HuH-7 (cell line): ENCODE results near the gene DSG2.
"Not testable (repeated sequence)": the region's sequence is repeated elsewhere in the genome, so short reads cannot be mapped to it uniquely, and the experiment has no call there.

Experiments used
- DNase-seq: peaks from one replicate; pipeline ENCODE4 v3.0.0; 2011; ENCODE audit warnings: low spot score

DSG2 gene

DNA sequence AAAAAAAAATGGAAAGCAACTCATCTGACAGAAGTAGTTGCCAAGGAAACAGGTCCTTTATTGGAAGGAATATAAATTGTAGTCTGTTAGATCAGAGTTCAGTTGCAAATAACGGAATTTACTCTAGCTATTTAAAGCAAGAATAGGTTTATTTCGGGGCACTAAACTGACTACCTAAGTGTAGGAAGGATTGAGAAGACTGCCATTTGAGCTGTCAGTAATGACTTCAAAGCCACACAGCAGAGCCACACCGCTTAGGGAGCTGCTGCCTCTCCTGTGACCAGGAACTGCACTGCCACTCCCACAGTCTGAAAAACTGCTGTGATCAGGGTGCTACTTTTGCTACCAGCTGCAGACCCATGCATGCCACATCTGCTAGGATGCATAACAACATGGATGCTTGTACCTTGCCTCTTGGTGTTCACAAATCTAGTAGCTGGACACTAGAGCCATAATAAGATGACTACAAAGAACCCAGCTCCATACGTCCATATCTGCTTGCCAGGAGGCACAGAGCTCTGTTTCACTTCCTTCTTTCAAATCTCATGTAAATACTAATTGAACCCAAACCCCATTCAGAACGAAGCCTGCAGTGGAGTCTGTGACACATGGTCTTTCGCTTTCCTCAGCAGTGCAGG is 2.2 kb downstream of the DSG2 start:
- no peak for DNase-seq

DNA sequence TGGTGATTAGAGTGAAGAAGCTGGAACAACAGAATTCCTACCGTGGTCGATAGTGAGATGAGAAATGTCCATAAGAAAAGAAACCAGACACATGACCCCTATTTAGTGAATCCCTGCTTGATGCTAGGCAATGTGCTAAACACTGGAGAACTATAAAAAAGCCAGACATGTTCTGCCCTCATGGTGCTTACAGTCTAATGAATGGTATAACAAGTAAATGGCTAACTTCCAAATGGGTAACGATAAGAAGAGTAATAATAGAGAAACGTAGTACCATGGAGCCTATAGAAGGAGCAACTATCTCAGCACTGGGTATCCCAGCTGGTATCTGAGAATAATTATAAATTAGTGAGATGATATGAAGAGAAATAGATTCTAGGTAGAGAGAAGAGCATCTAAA is 5.0 kb downstream of the DSG2 start:
- DNase-seq = no peak

DNA sequence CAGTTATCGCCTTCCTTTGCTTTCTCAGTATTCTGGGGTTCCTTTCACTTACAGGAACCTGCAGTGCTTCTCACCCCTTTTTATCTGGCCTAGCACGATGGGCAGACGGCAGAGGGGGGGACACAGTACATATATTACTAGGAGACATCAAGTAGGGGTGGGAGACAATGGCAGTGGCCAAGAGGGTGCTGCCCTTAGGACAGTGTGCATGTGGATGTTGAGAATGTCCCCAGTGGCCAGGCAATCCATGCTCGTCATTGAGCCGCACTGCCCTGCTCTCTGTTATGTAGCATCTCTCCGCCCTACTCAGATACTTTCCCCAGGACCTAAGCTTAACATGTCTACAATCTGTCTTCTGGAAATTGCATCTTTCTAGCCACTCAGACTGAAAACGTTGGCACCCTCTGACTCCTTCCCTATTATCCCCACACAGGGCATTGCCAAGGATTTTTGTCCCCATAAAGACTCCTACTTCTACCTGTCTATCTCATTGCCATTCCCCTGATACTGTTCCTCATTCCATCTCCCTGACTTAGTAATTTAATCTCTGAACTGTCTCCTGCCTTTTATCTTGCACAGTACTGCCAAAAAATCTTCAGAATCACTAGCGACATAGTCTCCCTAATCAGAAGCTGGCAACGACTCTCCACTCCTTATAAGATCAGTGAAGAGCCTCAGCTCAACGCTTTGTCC is 6.6 kb downstream of the DSG2 start:
- DNase-seq = no peak

DNA sequence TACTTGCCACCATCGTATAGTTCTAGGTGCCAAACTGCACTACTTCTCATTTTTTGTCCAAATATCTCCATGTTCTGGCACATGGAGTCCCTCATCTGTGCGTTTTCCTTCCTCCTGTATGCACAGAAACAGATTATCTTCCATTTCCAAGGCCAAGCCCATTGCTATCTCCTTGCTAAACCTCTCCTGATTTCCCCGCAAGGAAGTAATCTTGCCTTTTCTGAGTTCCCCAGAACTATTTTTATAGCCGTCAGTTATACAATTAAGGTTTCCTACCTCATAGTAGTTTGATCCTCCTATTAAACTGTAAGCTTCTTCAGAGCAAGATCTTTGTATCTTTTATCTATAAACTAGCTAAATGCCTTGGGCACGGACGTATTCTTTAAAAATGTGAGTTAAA is 7.2 kb downstream of the DSG2 start:
- no peak for DNase-seq

DNA sequence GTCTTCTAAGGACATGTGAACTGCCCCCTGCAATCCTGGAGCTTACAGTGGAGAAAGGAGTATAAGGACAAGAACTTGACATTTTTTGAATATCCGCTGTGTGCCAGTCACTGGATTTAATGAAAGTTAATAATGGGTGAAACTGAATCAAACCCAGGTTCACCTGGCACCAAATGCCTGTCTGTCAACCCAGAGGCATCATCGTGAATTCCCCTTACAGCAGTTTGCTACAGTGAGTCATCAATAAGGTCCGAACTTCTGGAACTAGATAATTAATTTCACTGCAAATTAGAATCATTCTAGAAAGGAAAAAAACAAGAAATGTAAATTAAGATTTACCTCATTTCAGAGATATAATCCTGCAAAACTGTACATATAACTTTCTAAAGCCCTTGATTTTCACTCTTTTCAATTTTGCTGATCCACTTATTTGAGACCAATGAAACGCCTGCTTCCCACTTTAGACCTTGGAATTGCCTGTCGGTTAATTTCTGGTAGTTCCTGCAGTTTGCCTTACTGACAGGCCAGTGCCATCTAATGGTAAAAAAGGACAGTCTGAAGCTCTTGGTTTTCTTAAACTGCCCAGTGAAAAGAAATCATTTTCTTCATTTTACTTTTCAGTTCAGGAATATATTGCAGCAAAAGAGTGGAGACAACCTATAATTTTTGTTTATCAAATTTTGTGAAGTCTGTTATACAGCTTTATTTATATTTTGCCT is 8.2 kb downstream of the DSG2 start:
- DNase-seq = no peak

DNA sequence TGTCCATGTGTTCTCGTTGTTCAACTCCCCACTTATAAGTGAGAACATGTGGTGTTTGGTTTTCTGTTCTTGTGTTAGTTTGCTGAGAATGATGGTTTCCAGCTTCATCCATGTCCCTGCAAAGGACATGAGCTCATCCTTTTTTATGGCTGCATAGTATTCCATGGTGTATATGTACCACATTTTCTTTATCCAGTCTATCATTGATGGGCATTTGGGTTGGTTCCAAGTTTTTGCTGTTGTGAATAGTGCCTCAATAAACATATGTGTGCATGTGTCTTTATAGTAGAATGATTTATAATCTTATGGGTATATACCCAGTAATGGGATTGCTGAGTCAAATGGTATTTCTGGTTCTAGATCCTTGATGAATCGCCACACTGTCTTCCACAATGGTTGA is 9.1 kb downstream of the DSG2 start:
- DNase-seq = not testable (repeated sequence)

DNA sequence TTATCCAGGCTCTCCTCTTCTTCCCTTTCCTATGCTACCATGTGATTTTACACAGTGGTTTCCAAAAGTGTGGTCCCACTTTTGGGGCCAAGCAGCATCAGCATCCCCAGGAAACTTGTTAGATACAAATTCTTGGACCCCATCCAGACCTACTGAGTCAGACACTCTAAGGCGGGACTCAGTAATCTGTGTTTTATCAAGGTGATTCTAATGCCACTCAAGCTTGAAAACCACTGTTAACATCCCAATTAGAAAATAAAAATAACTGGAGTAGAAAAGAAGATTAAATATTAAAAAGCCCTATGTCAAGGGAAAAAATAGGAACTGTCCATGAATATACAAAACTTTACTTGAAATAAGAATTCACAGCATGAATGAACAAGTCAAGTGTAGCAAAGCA is 10.8 kb downstream of the DSG2 start:
- no peak for DNase-seq

DNA sequence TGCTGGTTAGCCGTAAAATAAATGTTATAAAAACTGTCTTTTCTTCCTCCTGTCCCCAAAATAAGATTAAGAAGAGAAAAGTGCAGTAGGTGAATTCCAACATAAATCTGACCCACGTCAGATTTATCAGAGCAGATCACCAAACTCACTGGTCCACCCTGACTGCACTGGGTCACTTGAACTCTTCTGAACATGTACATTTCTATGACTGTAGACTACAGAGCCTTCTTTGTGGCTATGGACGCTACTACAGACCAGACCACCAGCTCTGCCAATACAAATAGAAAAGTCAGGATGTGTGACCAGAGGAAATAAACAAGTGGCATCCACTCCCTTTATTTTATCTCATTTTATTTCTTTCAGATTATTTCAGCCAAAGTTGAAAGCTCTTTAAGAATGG is 11.6 kb downstream of the DSG2 start:
- DNase-seq = no peak

DNA sequence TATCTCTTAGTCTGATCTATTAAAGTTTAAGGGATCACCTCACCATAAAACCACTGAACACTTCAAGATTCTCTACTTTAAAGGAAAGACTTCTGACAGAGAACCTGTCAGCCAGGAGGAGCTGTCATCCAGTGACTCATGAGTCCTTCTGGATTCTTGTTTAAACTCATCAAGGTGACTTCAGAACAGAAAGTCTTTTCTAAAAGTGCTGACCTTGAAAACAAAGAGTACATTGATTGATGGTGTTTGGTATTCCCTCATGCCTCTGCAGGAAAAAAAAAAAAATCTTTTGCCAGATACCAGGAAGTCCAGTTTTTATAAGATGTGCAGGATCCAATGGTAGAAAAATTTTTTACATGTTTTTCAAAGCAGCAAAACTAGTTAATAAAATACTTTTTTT is 12.3 kb downstream of the DSG2 start:
- DNase-seq = no peak

DNA sequence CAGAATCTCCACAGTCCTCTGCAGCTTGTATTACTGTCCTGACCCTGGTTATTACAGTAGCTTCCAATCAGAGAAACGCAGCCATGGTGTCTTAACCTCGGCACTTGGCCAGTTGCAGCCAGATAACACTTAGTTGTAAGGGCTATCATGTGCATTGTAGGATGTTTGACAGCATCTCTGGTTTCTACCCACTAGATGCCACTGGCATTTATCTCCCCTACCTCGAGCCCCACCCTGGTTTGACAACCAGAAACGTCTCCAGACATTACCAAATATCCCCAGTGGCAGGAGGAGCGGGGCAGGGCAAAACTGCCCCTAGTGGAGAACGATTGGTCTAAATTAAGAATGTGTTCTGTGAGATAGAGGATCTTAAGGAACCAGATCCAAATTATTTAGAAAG is 13.1 kb downstream of the DSG2 start:
- DNase-seq = no peak

DNA sequence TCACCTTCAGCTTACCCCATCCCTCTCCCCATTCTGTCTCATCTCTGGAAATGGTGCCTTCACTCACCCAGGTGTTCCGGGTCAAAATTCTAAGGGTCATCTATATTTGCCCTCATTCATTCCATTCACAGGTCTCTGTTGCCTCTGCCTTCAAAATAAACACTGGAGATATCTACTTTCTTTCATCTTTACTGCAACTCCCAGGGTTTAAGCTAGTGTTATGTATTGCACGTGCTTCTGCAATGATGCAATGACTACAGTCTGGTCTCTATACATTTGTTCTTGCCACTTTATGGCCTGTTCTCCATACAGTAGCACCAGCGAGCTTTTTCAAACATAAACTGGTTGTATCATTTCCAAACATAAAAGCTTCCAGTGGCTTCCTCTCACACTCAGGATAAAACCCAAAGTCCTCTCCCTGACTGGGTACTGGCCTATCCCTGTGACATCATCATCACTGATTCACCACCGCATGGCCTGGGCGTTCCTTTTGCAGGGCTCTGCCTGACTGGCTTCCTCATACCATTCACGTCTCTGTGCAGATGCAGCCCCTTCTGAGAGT is 14.3 kb downstream of the DSG2 start:
- no peak for DNase-seq

DNA sequence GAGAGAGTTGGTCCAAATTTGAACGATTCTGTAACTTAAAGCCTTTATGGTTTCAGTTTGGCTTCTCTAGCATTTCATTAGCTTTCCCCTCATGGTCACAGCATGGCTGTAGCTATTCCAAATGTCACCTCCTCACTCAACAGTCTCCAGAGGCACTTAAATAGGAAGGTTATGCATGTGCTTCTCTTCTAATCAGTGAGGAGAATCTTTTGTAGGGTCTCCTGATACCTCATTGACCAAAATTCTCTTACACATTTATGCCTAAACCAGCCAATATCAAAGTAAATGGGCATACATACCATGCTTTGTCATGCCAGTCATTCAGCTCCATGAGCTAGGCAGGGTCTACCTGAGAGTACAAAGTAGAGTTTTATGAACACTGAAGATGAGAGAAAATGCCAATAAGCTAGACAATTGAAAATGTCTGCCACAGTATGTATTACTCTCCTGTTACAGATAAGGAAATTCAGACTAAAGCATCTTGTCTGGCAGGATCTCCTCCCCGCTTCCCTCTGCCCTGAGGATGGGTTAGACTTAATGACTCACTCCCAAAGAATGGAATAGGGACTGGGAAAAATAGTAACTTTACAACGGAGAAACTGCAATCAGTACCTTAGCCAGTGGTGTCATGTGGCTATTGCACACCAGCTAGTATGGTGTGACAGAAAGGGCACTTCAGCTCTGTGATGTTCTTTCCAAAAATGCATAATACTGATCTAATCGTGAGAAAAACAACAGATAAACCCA is 15.4 kb downstream of the DSG2 start:
- no peak for DNase-seq

DNA sequence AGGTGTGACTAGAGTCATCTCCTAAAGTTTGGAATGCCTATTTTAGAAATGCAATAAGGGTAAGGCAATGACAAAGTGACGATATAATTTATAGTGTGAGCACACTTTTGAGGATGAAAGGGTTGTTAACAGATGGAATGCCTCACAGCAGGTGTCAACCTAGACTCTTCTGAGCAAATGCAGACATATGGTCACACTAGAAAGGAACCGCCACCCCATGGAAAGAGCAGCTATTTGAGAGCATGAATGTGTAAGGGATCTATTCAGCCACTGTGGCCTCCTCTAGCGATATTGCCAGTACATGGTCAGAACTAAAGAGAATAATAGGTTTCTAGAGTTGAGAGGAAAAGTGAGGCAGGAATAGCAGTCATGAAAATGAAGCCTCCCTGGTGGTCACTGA is 18.5 kb downstream of the DSG2 start:
- no peak for DNase-seq

DNA sequence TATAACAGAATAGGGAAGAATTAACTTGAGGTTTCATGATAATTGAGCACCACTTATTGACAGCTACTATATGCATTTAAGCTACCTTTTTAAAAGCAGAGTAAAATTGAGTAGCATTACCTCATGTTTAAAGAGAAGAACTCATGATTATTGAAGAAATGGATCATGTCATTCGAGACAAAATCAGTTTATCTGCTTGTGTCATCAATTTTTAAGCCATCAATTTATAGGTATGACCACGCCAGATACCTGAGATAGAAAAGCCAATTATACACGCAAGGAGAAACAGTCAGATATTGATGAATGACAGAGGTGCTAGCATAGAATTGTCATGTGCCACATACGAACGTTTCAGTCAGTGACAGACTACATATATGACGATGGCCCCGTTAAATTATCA is 28.4 kb downstream of the DSG2 start:
- DNase-seq = no peak

DNA sequence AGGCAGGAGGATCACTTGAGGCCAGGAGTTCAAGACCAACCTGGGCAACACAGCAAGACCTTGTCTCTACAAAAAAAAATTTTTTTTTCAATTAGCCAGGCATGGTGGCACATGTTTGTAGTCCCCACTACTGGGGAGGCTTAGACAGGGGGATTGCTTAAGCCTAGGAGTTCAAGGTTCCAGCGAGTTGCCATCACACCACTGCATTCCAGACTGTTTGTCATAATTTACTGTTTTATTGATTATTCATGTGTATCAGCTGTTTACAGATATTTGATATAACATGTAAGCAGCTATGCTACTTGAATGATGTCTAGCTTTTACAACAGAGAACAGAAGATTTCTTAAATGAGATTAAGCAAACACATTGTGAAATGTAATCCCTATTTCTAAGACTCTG is 35.3 kb downstream of the DSG2 start:
- DNase-seq = no peak

DNA sequence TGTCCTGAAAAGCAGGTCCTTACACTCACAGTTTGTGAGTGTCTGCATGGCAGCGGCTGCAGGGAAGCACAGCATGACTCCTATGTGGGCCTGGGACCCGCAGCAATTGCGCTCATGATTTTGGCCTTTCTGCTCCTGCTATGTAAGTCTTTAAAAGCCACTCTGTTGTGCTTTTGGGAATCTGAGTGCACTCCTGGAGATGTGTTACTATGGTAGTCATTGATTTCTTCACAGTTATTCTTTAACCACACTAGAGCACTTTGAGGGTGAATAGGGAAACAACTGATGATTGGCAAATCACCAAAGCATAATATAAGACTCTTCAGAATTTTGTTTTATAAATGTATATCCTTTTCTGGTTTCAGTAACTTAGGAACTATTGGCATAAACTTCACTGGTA is 40.9 kb downstream of the DSG2 start:
- no peak for DNase-seq

DNA sequence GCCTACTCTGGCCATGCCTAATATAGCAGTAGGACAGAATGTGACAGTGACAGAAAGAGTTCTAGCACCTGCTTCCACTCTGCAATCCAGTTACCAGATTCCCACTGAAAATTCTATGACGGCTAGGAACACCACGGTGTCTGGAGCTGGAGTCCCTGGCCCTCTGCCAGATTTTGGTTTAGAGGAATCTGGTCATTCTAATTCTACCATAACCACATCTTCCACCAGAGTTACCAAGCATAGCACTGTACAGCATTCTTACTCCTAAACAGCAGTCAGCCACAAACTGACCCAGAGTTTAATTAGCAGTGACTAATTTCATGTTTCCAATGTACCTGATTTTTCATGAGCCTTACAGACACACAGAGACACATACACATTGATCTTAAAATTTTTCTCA is 48.5 kb downstream of the DSG2 start:
- DNase-seq = no peak

DNA sequence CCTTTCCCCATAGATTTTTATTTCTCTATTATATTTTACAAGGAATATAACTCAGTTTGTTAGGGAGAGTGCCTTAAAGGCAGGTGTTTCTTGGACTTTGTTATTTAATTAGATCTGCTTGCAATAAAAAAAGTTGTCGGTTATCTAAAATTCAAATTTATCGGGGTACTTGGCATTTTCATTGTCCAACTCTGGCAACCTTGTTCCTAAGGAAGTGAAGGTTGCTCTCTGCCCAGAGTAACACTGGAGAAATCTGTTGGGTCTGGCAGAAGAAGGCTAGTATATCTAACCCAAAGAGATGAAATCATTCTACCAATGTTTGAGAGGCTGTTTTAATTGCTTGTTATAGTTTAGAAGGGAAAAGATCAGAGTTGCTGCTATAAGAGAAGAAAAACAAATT is 50.9 kb downstream of the DSG2 start:
- DNase-seq = no peak

DNA sequence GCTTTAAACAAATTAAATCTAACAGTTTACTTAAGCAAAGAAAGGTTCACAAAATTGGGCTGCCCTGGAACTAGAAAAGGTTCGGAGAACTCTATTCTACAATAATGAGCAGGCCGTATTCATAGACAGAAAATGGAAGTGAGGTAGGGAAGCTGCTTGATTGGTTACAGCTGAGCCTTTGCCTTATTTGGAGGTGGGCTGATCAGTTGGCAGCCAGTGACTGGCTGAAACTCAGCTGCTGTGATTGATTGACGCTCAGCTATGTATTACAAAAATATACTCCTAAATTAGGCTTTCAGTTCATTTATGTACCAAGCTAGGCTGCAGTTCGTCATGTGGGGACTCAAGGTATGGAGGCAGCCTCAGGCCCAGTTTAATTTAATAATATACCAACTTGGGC is 51.4 kb downstream of the DSG2 start:
- DNase-seq = no peak

DNA sequence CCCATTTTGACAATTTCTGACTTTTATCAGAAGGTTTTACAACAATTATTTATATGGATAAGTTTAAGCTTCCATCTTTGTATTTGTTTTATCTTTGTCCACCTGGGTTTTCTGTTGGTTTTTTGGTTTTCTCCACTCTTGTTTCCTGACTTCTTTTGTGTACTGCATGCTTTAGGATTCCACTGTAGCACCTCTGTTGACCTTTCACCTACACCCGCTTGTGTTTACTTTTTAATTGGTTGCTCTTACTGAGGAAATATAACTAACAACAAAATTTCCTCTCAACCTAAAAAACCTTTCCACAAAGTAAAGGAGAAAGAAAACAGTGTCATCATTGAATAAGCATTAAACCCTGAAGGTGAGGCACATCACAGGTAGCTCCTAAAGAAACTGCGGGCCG is 53.9 kb downstream of the DSG2 start:
- DNase-seq = no peak

DNA sequence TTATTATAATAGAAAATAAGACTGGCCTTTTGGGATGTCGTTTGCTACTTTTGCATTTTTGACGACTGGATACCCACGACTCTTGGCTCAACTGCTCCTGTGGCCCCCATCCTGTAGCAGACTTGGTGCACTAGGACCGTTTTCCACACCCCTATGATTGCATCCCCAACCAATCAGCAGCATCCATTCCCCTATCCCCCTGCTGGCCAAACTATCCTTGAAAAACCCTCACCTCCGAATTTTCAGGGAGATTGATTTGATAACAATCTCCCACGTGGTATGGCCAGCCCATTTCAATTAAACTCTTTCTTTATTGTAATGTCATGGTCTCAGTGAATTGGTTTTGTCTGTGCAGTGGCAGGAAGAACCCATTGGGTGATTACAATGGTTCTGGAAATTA is 55.8 kb downstream of the DSG2 start:
- DNase-seq = no peak

DNA sequence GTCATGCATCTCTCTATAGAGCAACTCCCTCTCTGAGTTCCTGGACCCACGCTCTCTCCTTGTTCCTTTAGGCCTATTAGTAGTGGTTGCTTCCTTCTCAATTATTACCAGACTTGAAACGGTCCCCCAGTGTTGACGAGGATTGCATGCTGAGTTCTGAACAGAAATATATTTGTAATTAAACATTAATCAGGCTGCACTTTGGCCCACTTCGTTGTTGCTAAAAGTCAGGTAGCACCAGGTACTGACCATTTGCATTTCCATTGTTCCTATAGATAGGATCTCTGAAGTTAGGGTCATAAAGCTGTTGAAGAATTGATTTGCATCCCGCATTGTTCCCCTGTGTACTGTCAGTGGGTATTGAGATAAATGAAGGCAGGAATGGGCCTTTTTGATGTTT is 56.8 kb downstream of the DSG2 start:
- DNase-seq = no peak
